GM23248 (cell line): Measurements from ENCODE around the gene NPAS3. TPM values are rescaled to one million over a fixed set of nuclear protein-coding genes. Genes with fewer than 3 reads are reported as not detected.

Experiments used
- DNase-seq: peaks from one replicate; pipeline ENCODE4 v3.0.0-alpha.2; 2015
- H2AFZ ChIP-seq: fragments of 200-600 bp; sonication (generic); 2 replicates; pipeline ENCODE4 v1.6.1; 2016; ENCODE audit warnings: antibody characterized with exemption
- H3F3A ChIP-seq: fragments of 200-600 bp; sonication (generic); 2 replicates; pipeline ENCODE4 v1.6.1; 2016; ENCODE audit warnings: mild to moderate bottlenecking, antibody characterized with exemption, mixed run types; ENCODE audit not compliant: insufficient read depth
- H3K27ac ChIP-seq: fragments of 200-600 bp; sonication (generic); 2 replicates; pipeline ENCODE4 v1.5.1; 2016; ENCODE audit warnings: mild to moderate bottlenecking
- H3K27me3 ChIP-seq: fragments of 200-600 bp; sonication (generic); replicated peaks from 2 replicates; pipeline ENCODE4 v1.6.1; 2016; ENCODE audit warnings: mild to moderate bottlenecking; ENCODE audit not compliant: insufficient read depth
- H3K36me3 ChIP-seq: fragments of 200-600 bp; sonication (generic); 2 replicates; pipeline ENCODE4 v1.6.1; 2016; ENCODE audit warnings: low read depth, mild to moderate bottlenecking
- H3K4me1 ChIP-seq: fragments of 200-600 bp; sonication (generic); 2 replicates; pipeline ENCODE4 v1.6.1; 2016; ENCODE audit warnings: mild to moderate bottlenecking; ENCODE audit not compliant: insufficient read depth
- H3K4me2 ChIP-seq: fragments of 200-600 bp; sonication (generic); one replicate; pipeline ENCODE4 v1.6.1; 2016; ENCODE audit warnings: mild to moderate bottlenecking; ENCODE audit not compliant: unreplicated experiment
- H3K4me3 ChIP-seq: fragments of 200-600 bp; sonication (generic); 2 replicates; pipeline ENCODE4 v1.5.1; 2016; ENCODE audit warnings: mild to moderate bottlenecking
- H3K79me2 ChIP-seq: fragments of 200-600 bp; sonication (generic); 2 replicates; pipeline ENCODE4 v1.6.1; 2016; ENCODE audit warnings: mild to moderate bottlenecking; ENCODE audit not compliant: insufficient read depth
- H3K9ac ChIP-seq: fragments of 200-600 bp; sonication (generic); 2 replicates; pipeline ENCODE4 v1.6.1; 2016; ENCODE audit warnings: mild to moderate bottlenecking
- H3K9me2 ChIP-seq: fragments of 200-600 bp; sonication (generic); 2 replicates; pipeline ENCODE4 v1.6.1; 2016; ENCODE audit warnings: mixed run types, mild to moderate bottlenecking, moderate library complexity; ENCODE audit not compliant: insufficient read depth
- H3K9me3 ChIP-seq: fragments of 200-600 bp; sonication (generic); one replicate; pipeline ENCODE4 v1.6.1; 2017; ENCODE audit warnings: low read depth
- H4K20me1 ChIP-seq: fragments of 200-600 bp; sonication (generic); 2 replicates; pipeline ENCODE4 v1.6.0; 2016; ENCODE audit not compliant: insufficient read depth
- EZH2 ChIP-seq: fragments of 200-600 bp; sonication (generic); IDR thresholded peaks from 2 replicates; pipeline ENCODE4 v1.6.1; 2018; ENCODE audit warnings: antibody characterized with exemption, mild to moderate bottlenecking; ENCODE audit not compliant: insufficient read depth, poor library complexity, severe bottlenecking
- EZH2phosphoT487 ChIP-seq: fragments of 200-600 bp; sonication (generic); IDR thresholded peaks from 2 replicates; pipeline ENCODE4 v1.6.1; 2018; ENCODE audit warnings: antibody characterized with exemption, moderate library complexity, mild to moderate bottlenecking, low read depth; ENCODE audit not compliant: insufficient read depth
- WGBS, 2 experiments: methylation state at CpG; one replicate each; pipeline ENCODE4 v1.1.6; 2015 to 2017; ENCODE audit warnings: low lambda C conversion rate in 2 of 2, low coverage in 1 of 2; ENCODE audit errors: missing lambda C conversion rate in 2 of 2; 5-methylcytosine and 5-hydroxymethylcytosine counted together
- in situ Hi-C: fragments of 300-500 bp; cut with MboI; formaldehyde crosslinking; loops from 2 replicates; pipeline ENCODE4 v1.15.0; 2020
- polyA plus RNA-seq: library from polyadenylated mRNA; unstranded; fragments of >200 nt; fragmentation: Nextera tagmentation; extraction: Ambion mirVana; gene quantifications from 2 replicates; pipeline ENCODE4 v1.2.1, GENCODE V29; 2016
- total RNA-seq: library from RNA; depleted of rRNA; stranded (reverse); fragments of >200 nt; shearing (Covaris generic); gene quantifications from 2 replicates; pipeline ENCODE4 v1.2.3, GENCODE V29; 2014

The NPAS3 gene
- total and polyA plus RNA-seq, 2 experiments from 2014 or later: 0.65 TPM; not detected in 1

DNA sequence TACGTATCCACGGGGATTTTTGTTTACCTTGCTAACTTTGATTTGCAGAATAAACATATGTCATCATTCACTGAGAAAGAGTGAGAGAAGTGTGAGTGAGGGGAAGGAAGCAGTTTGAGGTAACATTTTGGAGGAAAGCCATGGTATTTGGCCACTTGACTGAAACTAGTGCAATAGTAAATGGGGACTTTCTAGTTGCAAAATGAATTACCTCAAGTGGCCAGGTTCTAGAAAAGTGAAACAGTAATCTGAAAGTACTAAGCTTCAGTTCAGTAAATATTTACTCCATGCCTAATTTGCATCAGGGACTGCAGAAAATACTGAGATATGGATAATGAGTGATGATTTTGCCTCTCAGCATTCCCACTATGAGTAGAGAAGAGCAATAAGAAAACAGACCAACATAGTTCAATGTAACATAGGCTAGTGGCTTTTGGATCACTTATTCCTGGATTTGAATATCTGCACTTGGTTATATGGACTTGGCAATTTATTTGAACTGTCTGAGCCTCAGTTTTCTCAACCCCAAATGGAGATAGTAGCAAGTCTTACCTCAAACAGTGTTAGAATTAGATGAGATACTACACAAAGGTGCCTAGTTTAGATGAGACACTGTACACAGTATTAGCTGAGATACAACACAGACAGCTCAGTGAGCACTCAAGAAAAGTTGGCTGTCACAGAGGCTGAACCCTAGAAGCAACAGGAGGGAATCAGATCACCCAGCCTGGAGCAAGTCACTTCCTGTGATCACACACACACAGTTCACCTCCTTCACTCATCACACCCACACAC, 439.1 kb downstream of the NPAS3 start:
- TF ChIP-seq EZH2phosphoT487 (no peak), EZH2 (no peak)
- H3F3A ChIP-seq: no peaks in the 10 kb centered on the region
- no peaks in the 10 kb centered on the region for H3K27me3 ChIP-seq
- in situ Hi-C loops: no loop called here
- no peaks in the 10 kb centered on the region for H4K20me1 ChIP-seq
- 64 to 73% methylated on average over 2 of the region's 2 CpGs for WGBS, 2 experiments
- H3K9ac ChIP-seq: no peak overlapping the region
- no peak for DNase-seq
- H3K9me2 ChIP-seq: no peaks in the 10 kb centered on the region
- no peak overlapping the region for H2AFZ ChIP-seq
- no peaks in the 10 kb centered on the region for H3K9me3 ChIP-seq
- H3K4me3 ChIP-seq: no peak overlapping the region
- H3K79me2 ChIP-seq: no peaks in the 10 kb centered on the region
- H3K36me3 ChIP-seq: no peaks in the 10 kb centered on the region
- H3K4me1 ChIP-seq: no peaks in the 10 kb centered on the region
- H3K27ac ChIP-seq: no peak overlapping the region
- no peak overlapping the region for H3K4me2 ChIP-seq

DNA sequence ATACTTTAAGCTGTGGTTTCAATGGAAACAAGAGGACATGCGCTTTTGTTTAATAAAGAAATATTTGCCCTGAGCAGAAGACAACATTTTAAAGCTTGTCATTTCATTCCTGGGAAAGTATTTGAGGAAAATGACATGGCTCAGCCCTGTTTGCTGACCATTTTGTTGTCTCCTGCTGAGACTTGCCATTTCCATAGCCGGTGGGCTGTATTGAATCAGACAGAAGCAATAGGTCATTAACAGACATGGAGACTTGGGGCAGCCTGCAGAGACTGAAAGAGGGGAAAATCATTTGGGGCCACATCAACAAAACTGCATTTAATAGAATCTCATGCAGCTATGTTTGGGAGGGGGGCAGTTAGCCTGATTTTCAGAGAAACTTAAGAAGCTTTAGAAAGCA, 443.0 kb downstream of the NPAS3 start:
- Histone ChIP-seq H3K27ac (no peak overlapping the region), H4K20me1 (no peaks in the 10 kb centered on the region), H3K4me1 (no peaks in the 10 kb centered on the region), H3K27me3 (no peaks in the 10 kb centered on the region), H3K9ac (no peak overlapping the region), H3K36me3 (no peaks in the 10 kb centered on the region), H3F3A (no peaks in the 10 kb centered on the region), H2AFZ (no peak overlapping the region), H3K4me2 (no peak overlapping the region), H3K4me3 (no peak overlapping the region), H3K9me3 (no peaks in the 10 kb centered on the region), H3K9me2 (no peaks in the 10 kb centered on the region), H3K79me2 (no peaks in the 10 kb centered on the region)
- WGBS, 2 experiments: 31 to 43% methylated on average over 2 of the region's 2 CpGs
- in situ Hi-C loops: no loop called here
- DNase-seq: no peak
- TF ChIP-seq EZH2phosphoT487 (no peak), EZH2 (no peak)

DNA sequence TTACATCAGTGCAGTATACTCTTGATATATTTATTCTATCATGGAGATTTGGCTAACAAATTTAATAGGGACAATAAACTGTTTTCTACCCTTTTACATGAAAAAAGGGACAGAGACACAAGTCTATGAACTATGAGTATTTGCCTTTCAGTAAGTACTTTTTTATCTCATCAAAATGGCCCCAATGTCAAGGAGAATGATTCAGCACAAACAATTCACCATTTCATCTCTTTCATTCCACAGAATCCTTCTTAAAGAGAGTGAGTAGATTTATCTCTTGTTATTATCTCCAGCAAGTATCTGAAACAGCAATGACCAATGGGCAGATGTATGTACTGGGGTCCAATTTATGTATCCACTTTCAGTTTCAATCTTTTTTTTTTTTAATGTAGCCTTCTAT, 447.5 kb downstream of the NPAS3 start:
- no peak for TF ChIP-seq EZH2
- no peak for TF ChIP-seq EZH2phosphoT487
- Histone ChIP-seq H3K9ac (no peak overlapping the region), H3K27ac (no peak overlapping the region), H3K36me3 (no peaks in the 10 kb centered on the region), H3K27me3 (no peaks in the 10 kb centered on the region), H3K4me1 (no peaks in the 10 kb centered on the region), H3K79me2 (no peaks in the 10 kb centered on the region), H4K20me1 (no peaks in the 10 kb centered on the region), H3K4me2 (no peak overlapping the region), H3K9me2 (no peaks in the 10 kb centered on the region), H3K4me3 (no peak overlapping the region), H3F3A (no peaks in the 10 kb centered on the region), H3K9me3 (no peaks in the 10 kb centered on the region), H2AFZ (no peak overlapping the region)
- in situ Hi-C loops: no loop called here
- DNase-seq: no peak

DNA sequence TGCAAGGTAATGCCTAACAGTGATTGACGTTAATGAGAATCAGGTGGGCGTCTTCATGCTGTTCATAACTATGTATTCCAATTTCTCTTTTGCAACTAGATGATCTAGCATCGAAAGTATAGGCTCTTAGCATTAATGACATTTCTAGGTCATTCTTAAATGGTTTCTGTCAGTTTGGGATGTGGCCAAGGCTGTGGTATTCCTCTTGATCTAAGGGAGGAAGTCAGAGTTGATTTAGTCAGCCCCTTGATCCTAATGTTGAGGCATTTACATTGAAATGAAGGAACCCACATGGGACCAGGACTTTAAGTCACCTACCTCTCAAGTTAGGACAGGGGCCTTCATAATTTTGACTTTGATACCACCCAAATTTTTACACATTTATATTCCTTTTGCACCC, 448.1 kb downstream of the NPAS3 start:
- WGBS, 2 experiments: 77 to 78% methylated on average over 3 of the region's 3 CpGs
- no peak for TF ChIP-seq EZH2
- TF ChIP-seq EZH2phosphoT487: no peak
- in situ Hi-C loops: no loop called here

More for the DNA sequence above, 448.1 kb downstream of the NPAS3 start:
- Histone ChIP-seq H3F3A (no peaks in the 10 kb centered on the region), H3K27me3 (no peaks in the 10 kb centered on the region), H4K20me1 (no peaks in the 10 kb centered on the region), H3K9me3 (no peaks in the 10 kb centered on the region), H2AFZ (no peak overlapping the region), H3K36me3 (no peaks in the 10 kb centered on the region), H3K9me2 (no peaks in the 10 kb centered on the region), H3K4me3 (no peak overlapping the region), H3K27ac (no peak overlapping the region), H3K79me2 (no peaks in the 10 kb centered on the region), H3K9ac (no peak overlapping the region), H3K4me1 (no peaks in the 10 kb centered on the region), H3K4me2 (no peak overlapping the region)
- no peak for DNase-seq
